Measurements from ENCODE around the gene DPY19L3.

DPY19L3 gene

GRCh38 chr19:32522967-32523366, 117.4 kb downstream of the DPY19L3 start:
- no peaks in the 10 kb centered on the region for H3K27me3 ChIP-seq (ENCODE audit: insufficient read depth, low read length)
- no peak overlapping the region for H3K14ac ChIP-seq (ENCODE audit: low read length)
- H4K91ac ChIP-seq (ENCODE audit: low read depth, low read length), result no peak overlapping the region
- H3K4ac ChIP-seq (ENCODE audit: low read depth, low read length), result no peak overlapping the region
- H3K9me3 ChIP-seq (ENCODE audit: insufficient read depth, low read depth, low read length), result no peaks in the 10 kb centered on the region
- H3K36me3 ChIP-seq (ENCODE audit: control insufficient read depth in 1 of 2, insufficient read depth in 2 of 2, low read length in 2 of 2), result no peaks in the 10 kb centered on the region
- no peak overlapping the region for H3K27ac ChIP-seq (ENCODE audit: low read depth, low read length)
- H2BK12ac ChIP-seq (ENCODE audit: low read length), result no peak overlapping the region
- no peak overlapping the region for H3K4me3 ChIP-seq (ENCODE audit: low read depth, low read length)
- no peak overlapping the region for H3K4me2 ChIP-seq (ENCODE audit: low read length)
- H2AFZ ChIP-seq (ENCODE audit: insufficient read depth, low read length, poor library complexity), result no peak overlapping the region
- no peaks in the 10 kb centered on the region for H3K4me1 ChIP-seq (ENCODE audit: control insufficient read depth in 1 of 2, insufficient read depth in 2 of 2, low read length in 2 of 2)
- no peak for DNase-seq
- no peak overlapping the region for H3K18ac ChIP-seq (ENCODE audit: low read length)
- H3K23ac ChIP-seq (ENCODE audit: low read length), result no peak overlapping the region
- H2BK120ac ChIP-seq (ENCODE audit: insufficient read depth, low read length, poor library complexity), result no peak overlapping the region
- WGBS (ENCODE audit: extremely low coverage, insufficient coverage, insufficient read length), result no CpG with 5 or more reads among the region's 9 CpGs
- no peak overlapping the region for H3K9ac ChIP-seq (ENCODE audit: low read length)
- no peaks in the 10 kb centered on the region for H3K79me2 ChIP-seq (ENCODE audit: control insufficient read depth, insufficient read depth, low read length, poor library complexity)
- no peaks in the 10 kb centered on the region for H3K79me1 ChIP-seq (ENCODE audit: low read length)
- no peak overlapping the region for H2AK5ac ChIP-seq (ENCODE audit: low read length)
- no peak overlapping the region for H4K12ac ChIP-seq (ENCODE audit: low read depth, low read length)
- H2BK5ac ChIP-seq (ENCODE audit: low read depth, low read length, poor library complexity), result no peak overlapping the region
- H4K8ac ChIP-seq (ENCODE audit: low read depth, low read length), result no peak overlapping the region

GRCh38 chr19:32526895-32527294, 121.3 kb downstream of the DPY19L3 start:
- Histone ChIP-seq H3K4ac (ENCODE audit: low read depth, low read length) (no peak overlapping the region), H3K9me3 (ENCODE audit: insufficient read depth, low read depth, low read length) (peaks cover 6% of the 10 kb centered on the region), H4K91ac (ENCODE audit: low read depth, low read length) (no peak overlapping the region), H3K4me3 (ENCODE audit: low read depth, low read length) (no peak overlapping the region), H3K4me1 (ENCODE audit: control insufficient read depth in 1 of 2, insufficient read depth in 2 of 2, low read length in 2 of 2) (no peaks in the 10 kb centered on the region), H2AFZ (ENCODE audit: insufficient read depth, low read length, poor library complexity) (no peak overlapping the region), H3K79me1 (ENCODE audit: low read length) (no peaks in the 10 kb centered on the region), H3K18ac (ENCODE audit: low read length) (no peak overlapping the region), H4K8ac (ENCODE audit: low read depth, low read length) (no peak overlapping the region), H3K14ac (ENCODE audit: low read length) (no peak overlapping the region), H2BK12ac (ENCODE audit: low read length) (no peak overlapping the region), H3K79me2 (ENCODE audit: control insufficient read depth, insufficient read depth, low read length, poor library complexity) (no peaks in the 10 kb centered on the region), H2BK5ac (ENCODE audit: low read depth, low read length, poor library complexity) (no peak overlapping the region), H3K9ac (ENCODE audit: low read length) (peak overlapping the region; percentile 25), H4K12ac (ENCODE audit: low read depth, low read length) (no peak overlapping the region), H2BK120ac (ENCODE audit: insufficient read depth, low read length, poor library complexity) (no peak overlapping the region), H3K27ac (ENCODE audit: low read depth, low read length) (no peak overlapping the region), H3K27me3 (ENCODE audit: insufficient read depth, low read length) (no peaks in the 10 kb centered on the region), H3K36me3 (ENCODE audit: control insufficient read depth in 1 of 2, insufficient read depth in 2 of 2, low read length in 2 of 2) (no peaks in the 10 kb centered on the region), H2AK5ac (ENCODE audit: low read length) (no peak overlapping the region), H3K4me2 (ENCODE audit: low read length) (no peak overlapping the region), H3K23ac (ENCODE audit: low read length) (no peak overlapping the region)
- no CpG with 5 or more reads among the region's 4 CpGs for WGBS (ENCODE audit: extremely low coverage, insufficient coverage, insufficient read length)
- no peak for DNase-seq

GRCh38 chr19:32530773-32531172, 125.2 kb downstream of the DPY19L3 start:
- Histone ChIP-seq H3K14ac (ENCODE audit: low read length) (no peak overlapping the region), H3K23ac (ENCODE audit: low read length) (no peak overlapping the region), H3K4ac (ENCODE audit: low read depth, low read length) (no peak overlapping the region), H3K79me1 (ENCODE audit: low read length) (no peaks in the 10 kb centered on the region), H3K27me3 (ENCODE audit: insufficient read depth, low read length) (no peaks in the 10 kb centered on the region), H4K91ac (ENCODE audit: low read depth, low read length) (no peak overlapping the region), H3K4me3 (ENCODE audit: low read depth, low read length) (no peak overlapping the region), H3K18ac (ENCODE audit: low read length) (no peak overlapping the region), H4K12ac (ENCODE audit: low read depth, low read length) (no peak overlapping the region), H2BK120ac (ENCODE audit: insufficient read depth, low read length, poor library complexity) (no peak overlapping the region), H2AFZ (ENCODE audit: insufficient read depth, low read length, poor library complexity) (no peak overlapping the region), H2BK5ac (ENCODE audit: low read depth, low read length, poor library complexity) (no peak overlapping the region), H3K4me2 (ENCODE audit: low read length) (no peak overlapping the region), H3K36me3 (ENCODE audit: control insufficient read depth in 1 of 2, insufficient read depth in 2 of 2, low read length in 2 of 2) (no peaks in the 10 kb centered on the region), H3K9me3 (ENCODE audit: insufficient read depth, low read depth, low read length) (peaks cover 9% of the 10 kb centered on the region), H3K4me1 (ENCODE audit: control insufficient read depth in 1 of 2, insufficient read depth in 2 of 2, low read length in 2 of 2) (no peaks in the 10 kb centered on the region), H3K9ac (ENCODE audit: low read length) (no peak overlapping the region), H3K27ac (ENCODE audit: low read depth, low read length) (no peak overlapping the region), H4K8ac (ENCODE audit: low read depth, low read length) (no peak overlapping the region), H2AK5ac (ENCODE audit: low read length) (no peak overlapping the region), H3K79me2 (ENCODE audit: control insufficient read depth, insufficient read depth, low read length, poor library complexity) (no peaks in the 10 kb centered on the region), H2BK12ac (ENCODE audit: low read length) (no peak overlapping the region)
- WGBS (ENCODE audit: extremely low coverage, insufficient coverage, insufficient read length), result no CpG with 5 or more reads among the region's 2 CpGs
- no peak for DNase-seq

GRCh38 chr19:32532233-32532632, 126.7 kb downstream of the DPY19L3 start:
- no peak overlapping the region for H3K9ac ChIP-seq (ENCODE audit: low read length)
- H2BK120ac ChIP-seq (ENCODE audit: insufficient read depth, low read length, poor library complexity), result no peak overlapping the region

More at GRCh38 chr19:32532233-32532632, 126.7 kb downstream of the DPY19L3 start:
- H4K12ac ChIP-seq (ENCODE audit: low read depth, low read length), result no peak overlapping the region
- no peak overlapping the region for H3K27ac ChIP-seq (ENCODE audit: low read depth, low read length)
- H3K14ac ChIP-seq (ENCODE audit: low read length), result no peak overlapping the region
- H2AFZ ChIP-seq (ENCODE audit: insufficient read depth, low read length, poor library complexity), result no peak overlapping the region
- H3K36me3 ChIP-seq (ENCODE audit: control insufficient read depth in 1 of 2, insufficient read depth in 2 of 2, low read length in 2 of 2), result no peaks in the 10 kb centered on the region
- WGBS (ENCODE audit: extremely low coverage, insufficient coverage, insufficient read length), result no CpG with 5 or more reads among the region's 3 CpGs
- no peaks in the 10 kb centered on the region for H3K4me1 ChIP-seq (ENCODE audit: control insufficient read depth in 1 of 2, insufficient read depth in 2 of 2, low read length in 2 of 2)
- H2AK5ac ChIP-seq (ENCODE audit: low read length), result no peak overlapping the region
- H3K4me3 ChIP-seq (ENCODE audit: low read depth, low read length), result no peak overlapping the region
- H2BK12ac ChIP-seq (ENCODE audit: low read length), result no peak overlapping the region
- H3K9me3 ChIP-seq (ENCODE audit: insufficient read depth, low read depth, low read length), result peaks cover 9% of the 10 kb centered on the region
- no peak for DNase-seq
- H3K18ac ChIP-seq (ENCODE audit: low read length), result no peak overlapping the region
- H3K23ac ChIP-seq (ENCODE audit: low read length), result no peak overlapping the region
- no peak overlapping the region for H4K91ac ChIP-seq (ENCODE audit: low read depth, low read length)
- no peak overlapping the region for H4K8ac ChIP-seq (ENCODE audit: low read depth, low read length)
- no peaks in the 10 kb centered on the region for H3K79me2 ChIP-seq (ENCODE audit: control insufficient read depth, insufficient read depth, low read length, poor library complexity)
- no peak overlapping the region for H3K4ac ChIP-seq (ENCODE audit: low read depth, low read length)
- H3K27me3 ChIP-seq (ENCODE audit: insufficient read depth, low read length), result no peaks in the 10 kb centered on the region
- H3K79me1 ChIP-seq (ENCODE audit: low read length), result no peaks in the 10 kb centered on the region
- no peak overlapping the region for H3K4me2 ChIP-seq (ENCODE audit: low read length)
- no peak overlapping the region for H2BK5ac ChIP-seq (ENCODE audit: low read depth, low read length, poor library complexity)

Data from trophoblast cell (in vitro differentiated cells and primary cell).